Measurements from ENCODE around the gene EIF4B.

EIF4B gene

DNA sequence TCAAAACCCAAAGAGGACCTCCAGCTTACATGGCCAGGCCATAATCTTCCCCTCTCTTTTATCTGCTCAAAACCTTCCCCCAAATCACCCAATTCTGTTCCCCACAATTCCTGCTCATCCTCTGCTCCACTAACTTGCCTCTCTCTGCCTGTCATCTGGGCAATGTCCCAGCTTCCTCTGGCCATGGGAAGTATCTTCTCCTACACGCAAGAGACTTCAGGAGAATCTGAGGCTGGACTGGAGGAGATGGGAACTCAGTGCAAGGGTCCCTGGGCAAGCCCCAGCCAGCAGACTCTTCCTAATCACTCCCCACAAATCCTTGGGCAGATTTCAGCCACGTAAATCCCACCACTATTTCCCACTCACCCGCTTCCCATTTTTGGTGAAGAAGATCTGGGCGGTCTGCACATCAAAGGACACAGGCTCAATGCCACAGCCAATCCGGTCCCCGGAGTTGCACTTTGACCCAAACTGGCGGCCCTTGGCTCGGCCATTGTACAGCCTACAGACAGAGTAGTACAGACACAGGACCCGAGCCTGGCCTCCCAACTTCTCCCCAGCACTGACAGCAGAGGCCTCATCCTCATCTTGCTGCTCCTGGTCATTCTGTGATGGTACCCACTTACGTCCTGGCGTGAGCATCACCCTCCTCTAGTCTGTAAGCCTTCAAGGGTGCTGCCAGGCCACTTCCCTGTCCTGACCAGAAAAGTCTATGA lies 68.2 kb downstream of the EIF4B start:
- TF ChIP-seq CTCF (IDR thresholded peaks at IDR 0.05; ENCODE audit: borderline replicate concordance, insufficient read depth, low read depth, low read length) = no peak
- H3K4me3 ChIP-seq (ENCODE audit: low read depth, low read length) = no peak overlapping the region

DNA sequence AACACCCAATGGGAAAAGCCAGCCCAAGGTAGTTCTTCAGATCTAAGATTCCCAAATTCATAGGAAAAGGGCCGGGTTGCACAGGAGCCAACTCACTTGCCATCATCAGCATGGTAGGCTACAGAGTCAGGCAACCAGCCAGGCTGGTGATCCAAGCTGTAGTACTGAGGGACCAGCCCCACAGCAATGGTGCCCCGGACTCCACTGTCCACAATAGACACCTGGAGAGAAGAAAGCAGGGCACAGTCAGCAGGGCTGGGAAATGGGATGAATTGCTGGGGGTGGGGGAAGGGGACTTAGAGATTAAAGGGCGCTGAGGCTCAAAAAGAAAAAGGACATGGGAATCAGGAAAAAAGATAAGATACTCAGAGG lies 68.7 kb downstream of the EIF4B start:
- no peak for TF ChIP-seq CTCF (IDR thresholded peaks at IDR 0.05; ENCODE audit: borderline replicate concordance, insufficient read depth, low read depth, low read length)
- no peak overlapping the region for H3K4me3 ChIP-seq (ENCODE audit: low read depth, low read length)

GRCh38 chr12:53076461-53076860 lies 70.2 kb downstream of the EIF4B start:
- H3K4me3 ChIP-seq (ENCODE audit: low read depth, low read length) = no peak overlapping the region
- no peak for TF ChIP-seq CTCF (IDR thresholded peaks at IDR 0.05; ENCODE audit: borderline replicate concordance, insufficient read depth, low read depth, low read length)

DNA sequence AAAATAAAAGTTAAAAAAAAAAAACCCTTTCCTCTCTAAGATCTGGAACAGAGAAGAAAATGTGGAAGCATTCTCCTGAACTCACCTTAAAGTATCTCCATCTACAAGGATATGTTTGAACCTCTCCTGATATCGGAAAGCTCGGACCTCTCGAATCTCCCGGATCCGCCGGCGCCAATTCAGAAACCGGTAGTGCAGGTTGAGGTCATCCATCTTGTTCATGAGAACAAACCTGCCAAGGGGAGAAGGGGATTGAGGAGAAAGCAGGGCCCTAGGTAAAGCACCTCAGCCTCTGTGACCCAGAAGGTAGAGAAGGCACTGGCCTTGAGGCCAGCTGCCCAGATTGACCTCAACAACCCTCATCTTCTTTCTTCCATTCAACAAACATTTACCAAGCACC lies 70.8 kb downstream of the EIF4B start:
- no peak for TF ChIP-seq CTCF (IDR thresholded peaks at IDR 0.05; ENCODE audit: borderline replicate concordance, insufficient read depth, low read depth, low read length)
- H3K4me3 ChIP-seq (ENCODE audit: low read depth, low read length) = no peak overlapping the region

DNA sequence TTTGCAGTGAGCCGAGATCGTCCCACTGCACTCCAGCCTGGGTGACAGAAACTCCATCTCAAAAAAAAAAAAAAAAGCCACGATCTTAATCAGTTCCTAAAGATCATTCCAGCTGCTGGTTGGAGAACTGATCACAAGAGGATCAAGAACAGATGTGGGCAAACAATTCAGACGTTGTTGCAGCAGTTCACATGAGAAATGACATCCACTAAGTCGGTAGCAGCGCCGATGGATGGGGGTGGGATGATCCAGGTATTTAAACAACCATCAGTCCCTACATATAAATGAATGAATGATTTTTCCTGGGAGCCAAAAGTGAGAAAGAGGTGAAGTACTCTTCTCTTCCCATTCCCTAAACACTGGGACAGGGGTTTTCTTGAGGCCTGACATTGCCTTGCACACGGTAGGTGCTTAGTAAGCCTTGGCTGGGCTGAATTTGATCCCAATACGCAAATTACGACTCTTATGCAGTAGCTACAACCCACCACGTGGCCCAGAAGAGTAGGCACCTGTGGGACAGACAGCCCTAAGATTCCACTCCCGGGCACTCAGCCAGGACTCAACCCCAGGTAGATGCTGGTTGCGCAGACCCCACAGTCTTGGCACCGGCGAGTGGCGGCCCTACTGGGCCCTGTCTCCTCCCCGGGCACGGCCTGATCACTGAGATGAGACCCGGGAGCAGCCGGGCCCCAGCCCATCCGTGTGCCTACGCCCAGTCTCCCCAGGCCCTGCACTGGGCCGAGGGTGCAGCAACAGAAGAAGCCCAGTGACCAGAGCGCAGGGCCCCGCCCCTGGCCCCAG lies 72.4 kb downstream of the EIF4B start:
- TF ChIP-seq CTCF (IDR thresholded peaks at IDR 0.05; ENCODE audit: borderline replicate concordance, insufficient read depth, low read depth, low read length) = 0 out of 2 replicates have a peak, but pooled peaks have one; percentile 3
- peak overlapping the region; percentile 79 for H3K4me3 ChIP-seq (ENCODE audit: low read depth, low read length)

GRCh38 chr12:53079226-53080117 lies 73.2 kb downstream of the EIF4B start, which contains the start of gene SPRYD3:
SPRYD3 (minus strand) TSS chr12:53079390; CDS start chr12:53079333, 57 bp downstream.
- peak within 1 kb of the TSS; percentile 79 for H3K4me3 ChIP-seq (ENCODE audit: low read depth, low read length)
- no peak for TF ChIP-seq CTCF (IDR thresholded peaks at IDR 0.05; ENCODE audit: borderline replicate concordance, insufficient read depth, low read depth, low read length)

Data from GM12875 (cell line).